ENCODE data around the gene NFKBIE.

Gene NFKBIE

GRCh38 chr6:44263354-44264100, 1.8 kb downstream of the NFKBIE start:
- peak overlapping the region; percentile 92 for H3K9ac ChIP-seq
- no peak for TF ChIP-seq CTCF (conservative IDR thresholded peaks at IDR 0.05; ENCODE audit: low read depth, low read length)
- no peaks in the 10 kb centered on the region; the same call in 1 of the 2 replicates for H3K36me3 ChIP-seq (ENCODE audit: insufficient read depth)
- no peak overlapping the region for H3K4me3 ChIP-seq (IDR thresholded peaks at IDR 0.05; ENCODE audit: insufficient read depth, low read depth, low read length)
- H3K27me3 ChIP-seq (ENCODE audit: insufficient read depth, low read depth): no peaks in the 10 kb centered on the region
- peaks cover 52% of the 10 kb centered on the region for H3K4me1 ChIP-seq (ENCODE audit: low read depth, poor library complexity, severe bottlenecking)
- H4K20me1 ChIP-seq (ENCODE audit: insufficient read depth): no peaks in the 10 kb centered on the region
- H3K4me2 ChIP-seq: peak overlapping the region; percentile 100
- peak overlapping the region; percentile 96 for H3K27ac ChIP-seq
- H3K79me2 ChIP-seq (ENCODE audit: insufficient read depth, low read depth): peaks cover 45% of the 10 kb centered on the region
- H2AFZ ChIP-seq (ENCODE audit: low read depth): no peak overlapping the region

GRCh38 chr6:44262467-44263353, 2.6 kb downstream of the NFKBIE start:
- Histone ChIP-seq H3K4me1 (ENCODE audit: low read depth, poor library complexity, severe bottlenecking) (peaks cover 57% of the 10 kb centered on the region), H3K9ac (peak overlapping the region; percentile 92), H3K4me3 (IDR thresholded peaks at IDR 0.05; ENCODE audit: insufficient read depth, low read depth, low read length) (no peak overlapping the region), H3K79me2 (ENCODE audit: insufficient read depth, low read depth) (peaks cover 45% of the 10 kb centered on the region), H3K27me3 (ENCODE audit: insufficient read depth, low read depth) (no peaks in the 10 kb centered on the region), H4K20me1 (ENCODE audit: insufficient read depth) (no peaks in the 10 kb centered on the region), H2AFZ (ENCODE audit: low read depth) (no peak overlapping the region), H3K4me2 (peak overlapping the region; percentile 100), H3K27ac (peak overlapping the region; percentile 96), H3K36me3 (ENCODE audit: insufficient read depth) (no peaks in the 10 kb centered on the region; the same call in 1 of the 2 replicates)
- TF ChIP-seq CTCF (conservative IDR thresholded peaks at IDR 0.05; ENCODE audit: low read depth, low read length): no peak

GRCh38 chr6:44261581-44261980, 3.8 kb downstream of the NFKBIE start:
- peaks cover 50% of the 10 kb centered on the region for H3K4me1 ChIP-seq (ENCODE audit: low read depth, poor library complexity, severe bottlenecking)
- H3K79me2 ChIP-seq (ENCODE audit: insufficient read depth, low read depth): peaks cover 50% of the 10 kb centered on the region
- H2AFZ ChIP-seq (ENCODE audit: low read depth): no peak overlapping the region
- no peak overlapping the region for H3K9ac ChIP-seq
- peak overlapping the region; percentile 100; the same call in 1 of the 2 replicates for H3K4me2 ChIP-seq
- H3K36me3 ChIP-seq (ENCODE audit: insufficient read depth): no peaks in the 10 kb centered on the region; the same call in 1 of the 2 replicates
- no peak overlapping the region for H3K4me3 ChIP-seq (IDR thresholded peaks at IDR 0.05; ENCODE audit: insufficient read depth, low read depth, low read length)
- TF ChIP-seq CTCF (conservative IDR thresholded peaks at IDR 0.05; ENCODE audit: low read depth, low read length): no peak
- no peaks in the 10 kb centered on the region for H4K20me1 ChIP-seq (ENCODE audit: insufficient read depth)
- H3K27me3 ChIP-seq (ENCODE audit: insufficient read depth, low read depth): no peaks in the 10 kb centered on the region
- peak overlapping the region; percentile 96; the same call in 1 of the 2 replicates for H3K27ac ChIP-seq

- no peak overlapping the region for H3K4me3 ChIP-seq (IDR thresholded peaks at IDR 0.05; ENCODE audit: insufficient read depth, low read depth, low read length)
- no peak overlapping the region; the same call in 1 of the 2 replicates for H3K27ac ChIP-seq
- H3K36me3 ChIP-seq (ENCODE audit: insufficient read depth): no peaks in the 10 kb centered on the region; the same call in 1 of the 2 replicates
- H3K4me2 ChIP-seq: no peak overlapping the region; the same call in 1 of the 2 replicates
- peaks cover 45% of the 10 kb centered on the region for H3K4me1 ChIP-seq (ENCODE audit: low read depth, poor library complexity, severe bottlenecking)
- H3K9ac ChIP-seq: no peak overlapping the region
- H2AFZ ChIP-seq (ENCODE audit: low read depth): no peak overlapping the region
- H3K79me2 ChIP-seq (ENCODE audit: insufficient read depth, low read depth): peaks cover 57% of the 10 kb centered on the region
- H4K20me1 ChIP-seq (ENCODE audit: insufficient read depth): no peaks in the 10 kb centered on the region
- no peak for TF ChIP-seq CTCF (conservative IDR thresholded peaks at IDR 0.05; ENCODE audit: low read depth, low read length)
- no peaks in the 10 kb centered on the region for H3K27me3 ChIP-seq (ENCODE audit: insufficient read depth, low read depth)
Observed at GRCh38 chr6:44260451-44261297, 4.7 kb downstream of the NFKBIE start.
